ENCODE data around the gene SIRT4. TPM values are rescaled to one million over a fixed set of nuclear protein-coding genes. Genes with fewer than 3 reads are reported as not detected.

SIRT4 gene
- total and polyA plus RNA-seq, 7 experiments from 2014 or later: 1.6 to 6.0 (median 3.3) TPM

DNA sequence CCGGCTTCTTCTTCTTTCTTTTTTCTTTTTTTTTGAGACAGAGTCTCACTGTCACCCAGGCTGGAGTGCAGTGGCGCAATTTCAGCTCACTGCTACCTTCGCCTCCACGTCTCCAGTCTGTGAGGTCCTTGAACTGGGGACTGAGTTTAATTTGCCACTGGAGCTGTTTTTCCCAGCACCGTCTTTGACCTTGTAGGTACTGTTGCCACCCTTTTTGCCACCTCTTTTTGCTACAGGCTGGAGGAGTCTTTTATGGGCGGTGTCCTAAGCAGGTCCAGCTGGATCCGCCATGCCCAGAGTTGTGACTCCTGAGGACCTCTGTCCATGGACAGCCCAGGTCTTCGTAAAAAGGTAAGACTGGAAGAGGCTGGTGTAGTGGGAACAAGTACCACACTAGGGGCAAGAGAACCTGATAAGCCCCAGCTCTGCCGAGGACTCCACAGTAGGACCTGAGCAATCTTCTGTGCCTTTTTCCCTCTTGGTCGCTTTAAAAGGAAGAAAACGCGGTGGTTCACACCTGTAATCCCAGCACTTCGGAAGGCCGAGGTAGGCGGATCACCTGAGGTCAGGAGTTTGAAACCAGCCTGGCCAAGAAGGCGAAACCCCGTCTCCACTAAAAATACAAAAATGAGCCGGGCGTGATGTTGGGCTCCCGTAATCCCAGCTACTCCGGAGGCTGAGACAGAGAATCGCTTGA is 11.4 kb upstream of the SIRT4 start:
- Histone ChIP-seq H3K36me3 (ENCODE audit: control insufficient read depth in 2 of 3, insufficient read depth in 3 of 3, low read length in 3 of 3) (peaks cover 0 to 4% (median 0%) of the 10 kb centered on the region in 3 experiments), H3K4me3 (ENCODE audit: low read length) (peak overlapping the region; percentile 64), H3K4me1 (ENCODE audit: control insufficient read depth in 2 of 2, insufficient read depth in 2 of 2, low read length in 2 of 2) (no peaks in the 10 kb centered on the region), H3K27me3 (ENCODE audit: control insufficient read depth in 2 of 2, insufficient read depth in 2 of 2, low read length in 2 of 2) (no peaks in the 10 kb centered on the region), H3K9me3 (ENCODE audit: control insufficient read depth in 2 of 3, low read length in 3 of 3) (no peaks in the 10 kb centered on the region), H3K27ac (ENCODE audit: low read depth, low read length) (peak overlapping the region; percentile 100)
- peak overlapping the region in 1 of 9 donors; percentile 85 for H3K27ac Mint-ChIP-seq
- intact Hi-C loops (cut with micrococcal nuclease): loop anchor here (1.0 to 5.0 kb wide), 8 partner anchors 25 to 623 kb away; partner anchors contain the start of genes PXN (in 2 of the 2), RPLP0 (in 2 of the 2), PRKAB1 (in 1 of the 2) and RAB35 (in 1 of the 2)
- peaks cover 0 to 22% (median 0%) of the 10 kb centered on the region in 5 donors for H3K27me3 Mint-ChIP-seq
- DNase-seq (peak in 5 of 9 donors; percentile 15 to 53 (median 24)), ATAC-seq (no peak)
- H3K4me3 Mint-ChIP-seq: peak overlapping the region in 2 of 10 donors; percentile 48 to 76
- ChIA-PET CTCF (interaction anchor here (0.6 to 2.8 kb wide), 10 partner anchors 11 to 610 kb away, joined by 3 to 14 read pairs (median 4); partner anchors contain the start of genes RPLP0, SIRT4 and SRSF9), POLR2A (interaction anchor here (0.5 to 9.8 kb wide), 45 partner anchors 9 to 1269 kb away, joined by 3 to 182 read pairs (median 5); partner anchors contain the start of genes BICDL1, C12orf43, COX6A1 and GCN1)
- H3K4me1 Mint-ChIP-seq: peaks cover 0 to 9% (median 4%) of the 10 kb centered on the region in 7 donors
- H3K36me3 Mint-ChIP-seq: no peaks in the 10 kb centered on the region
- H3K9me3 Mint-ChIP-seq: no peaks in the 10 kb centered on the region

DNA sequence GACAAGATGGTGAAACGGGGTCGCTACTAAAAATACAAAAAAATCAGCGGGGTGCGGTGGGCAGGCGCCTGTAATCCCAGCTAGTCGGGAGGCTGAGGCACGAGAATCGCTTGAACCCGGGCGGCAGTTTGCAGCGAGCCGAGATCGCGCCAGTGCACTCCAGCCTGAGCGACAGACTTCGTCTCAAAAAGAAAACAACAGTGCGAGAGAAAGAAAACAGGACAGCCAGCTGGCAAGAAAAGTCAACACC is 9.8 kb upstream of the SIRT4 start:
- Histone ChIP-seq H3K4me1 (ENCODE audit: control insufficient read depth in 2 of 2, insufficient read depth in 2 of 2, low read length in 2 of 2) (no peaks in the 10 kb centered on the region), H3K27me3 (ENCODE audit: control insufficient read depth in 2 of 2, insufficient read depth in 2 of 2, low read length in 2 of 2) (no peaks in the 10 kb centered on the region), H3K9me3 (ENCODE audit: control insufficient read depth in 2 of 3, low read length in 3 of 3) (no peaks in the 10 kb centered on the region), H3K4me3 (ENCODE audit: low read length) (peak overlapping the region; percentile 64), H3K36me3 (ENCODE audit: control insufficient read depth in 2 of 3, insufficient read depth in 3 of 3, low read length in 3 of 3) (peaks cover 0 to 4% (median 0%) of the 10 kb centered on the region in 3 experiments), H3K27ac (ENCODE audit: low read depth, low read length) (peak overlapping the region; percentile 100)
- Mint-ChIP-seq H3K4me1 (peaks cover 0 to 9% (median 4%) of the 10 kb centered on the region in 7 donors), H3K27ac (no peak overlapping the region), H3K27me3 (peaks cover 0 to 15% (median 0%) of the 10 kb centered on the region in 5 donors), H3K4me3 (no peak overlapping the region), H3K9me3 (no peaks in the 10 kb centered on the region), H3K36me3 (no peaks in the 10 kb centered on the region)
- POLR2A ChIA-PET: interaction anchor here (0.6 to 9.8 kb wide), 36 partner anchors 8 to 1509 kb away, joined by 3 to 182 read pairs (median 8); partner anchors contain the start of genes BICDL1, COQ5, COX6A1 and DYNLL1
- intact Hi-C loops (cut with micrococcal nuclease): loop anchor here (1.0 to 5.0 kb wide), 6 partner anchors 32 to 625 kb away; partner anchors contain the start of genes BICDL1 (in 1 of the 2), PRKAB1 (in 1 of the 2) and RAB35 (in 1 of the 2)
- CTCF ChIA-PET: interaction anchor here (1.0 to 2.8 kb wide), 6 partner anchors 10 to 91 kb away, joined by 3 to 14 read pairs (median 4); partner anchors contain the start of genes PXN, RPLP0 and SIRT4
- ATAC-seq (peak; percentile 0), DNase-seq (no peak)

- H3K4me3 Mint-ChIP-seq: no peak within 1 kb of the TSS
- DNase-seq: peak; percentile 51 to 93 (median 89)
- H3K4me3 ChIP-seq (ENCODE audit: low read length): peak within 1 kb of the TSS; percentile 64
- peaks cover 0 to 14% (median 0%) of the 10 kb centered on the region in 5 donors for H3K27me3 Mint-ChIP-seq
- CTCF ChIA-PET: interaction anchor here (0.6 to 2.8 kb wide), 9 partner anchors 9 to 92 kb away, joined by 3 to 14 read pairs (median 3); partner anchors contain the start of genes PXN, RPLP0 and SIRT4
- H3K9me3 Mint-ChIP-seq: no peaks in the 10 kb centered on the region
- ATAC-seq: peak; percentile 58
- H3K36me3 Mint-ChIP-seq: no peaks in the 10 kb centered on the region
- H3K27ac ChIP-seq (ENCODE audit: low read depth, low read length): peak within 1 kb of the TSS; percentile 100
- H3K4me1 ChIP-seq (ENCODE audit: control insufficient read depth in 2 of 2, insufficient read depth in 2 of 2, low read length in 2 of 2): no peaks in the 10 kb centered on the region
- intact Hi-C loops (cut with micrococcal nuclease): loop anchor here (1.0 to 5.0 kb wide), 9 partner anchors 9 to 626 kb away; partner anchors contain the start of genes SIRT4 (in 2 of the 2), BICDL1 (in 1 of the 2), PRKAB1 (in 1 of the 2) and RAB35 (in 1 of the 2)
- POLR2A ChIA-PET: interaction anchor here (0.6 to 9.8 kb wide), 39 partner anchors 7 to 1933 kb away, joined by 3 to 182 read pairs (median 5); partner anchors contain the start of genes BICDL1, COQ5, COX6A1 and DYNLL1
- peak within 1 kb of the TSS in 1 of 9 donors; percentile 62 for H3K27ac Mint-ChIP-seq
- H3K27me3 ChIP-seq (ENCODE audit: control insufficient read depth in 2 of 2, insufficient read depth in 2 of 2, low read length in 2 of 2): no peaks in the 10 kb centered on the region
- H3K36me3 ChIP-seq (ENCODE audit: control insufficient read depth in 2 of 3, insufficient read depth in 3 of 3, low read length in 3 of 3): peaks cover 0 to 4% (median 0%) of the 10 kb centered on the region in 3 experiments
- H3K9me3 ChIP-seq (ENCODE audit: control insufficient read depth in 2 of 3, low read length in 3 of 3): no peaks in the 10 kb centered on the region
- H3K4me1 Mint-ChIP-seq: peaks cover 0 to 9% (median 4%) of the 10 kb centered on the region in 7 donors
Observed at GRCh38 chr12:120292661-120293531, 9.2 kb upstream of the SIRT4 start, which contains the start of gene RNU4-1. TSS of gene RNU4-1 (minus strand) at chr12:120293237.

- H3K36me3 ChIP-seq (ENCODE audit: control insufficient read depth in 2 of 3, insufficient read depth in 3 of 3, low read length in 3 of 3): no peaks in the 10 kb centered on the region
- ChIA-PET POLR2A (interaction anchor here (2.1 to 5.6 kb wide), 2 partner anchors 10 to 23 kb away, joined by 5 to 57 read pairs; partner anchors contain the start of gene SIRT4), CTCF (no interaction called here)
- intact Hi-C loops (cut with micrococcal nuclease): no loop called here
- no peaks in the 10 kb centered on the region for H3K9me3 ChIP-seq (ENCODE audit: control insufficient read depth in 2 of 3, low read length in 3 of 3)
- DNase-seq (no peak), ATAC-seq (no peak)
- peaks cover 0 to 2% (median 0%) of the 10 kb centered on the region in 11 donors for H3K9me3 Mint-ChIP-seq
- no peak overlapping the region for H3K27ac Mint-ChIP-seq
- H3K4me1 Mint-ChIP-seq: peaks cover 4 to 16% (median 14%) of the 10 kb centered on the region in 7 donors
- no peak overlapping the region for H3K4me3 Mint-ChIP-seq
- peaks cover 0 to 4% (median 0%) of the 10 kb centered on the region in 5 donors for H3K27me3 Mint-ChIP-seq
- H3K36me3 Mint-ChIP-seq: peaks cover 0 to 1% (median 0%) of the 10 kb centered on the region in 5 donors
- no peak overlapping the region for H3K27ac ChIP-seq (ENCODE audit: low read depth, low read length)
- no peaks in the 10 kb centered on the region for H3K27me3 ChIP-seq (ENCODE audit: control insufficient read depth in 2 of 2, insufficient read depth in 2 of 2, low read length in 2 of 2)
- peaks cover 5 to 10% of the 10 kb centered on the region in 2 donors for H3K4me1 ChIP-seq (ENCODE audit: control insufficient read depth in 2 of 2, insufficient read depth in 2 of 2, low read length in 2 of 2)
- H3K4me3 ChIP-seq (ENCODE audit: low read length): no peak overlapping the region
Observed at GRCh38 chr12:120314220-120314619, 12.1 kb downstream of the SIRT4 start.

DNA sequence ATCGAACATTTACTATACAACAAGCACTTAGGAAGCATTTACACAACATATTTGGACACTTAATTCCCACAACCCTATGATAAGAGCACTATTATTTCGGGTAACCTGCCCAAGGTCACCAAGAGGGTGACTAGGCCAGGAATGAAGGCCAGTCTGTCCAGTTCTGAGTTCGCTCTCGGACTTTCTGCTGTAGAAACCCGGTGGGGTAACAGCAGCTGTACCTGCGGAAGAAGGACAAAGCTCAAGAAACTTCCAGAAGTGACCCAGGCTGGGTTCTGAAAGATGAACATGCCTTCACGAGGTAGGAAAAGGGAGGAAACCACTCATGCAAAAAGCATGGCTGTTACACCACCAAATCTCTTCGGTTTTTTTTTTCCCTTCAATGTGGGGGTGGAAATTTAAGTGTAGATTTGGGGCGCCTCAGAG is 14.7 kb downstream of the SIRT4 start:
- Histone ChIP-seq H3K27me3 (ENCODE audit: control insufficient read depth in 2 of 2, insufficient read depth in 2 of 2, low read length in 2 of 2) (no peaks in the 10 kb centered on the region), H3K4me1 (ENCODE audit: control insufficient read depth in 2 of 2, insufficient read depth in 2 of 2, low read length in 2 of 2) (peaks cover 5 to 10% of the 10 kb centered on the region in 2 donors), H3K9me3 (ENCODE audit: control insufficient read depth in 2 of 3, low read length in 3 of 3) (no peaks in the 10 kb centered on the region), H3K4me3 (ENCODE audit: low read length) (peak overlapping the region; percentile 81), H3K36me3 (ENCODE audit: control insufficient read depth in 2 of 3, insufficient read depth in 3 of 3, low read length in 3 of 3) (no peaks in the 10 kb centered on the region), H3K27ac (ENCODE audit: low read depth, low read length) (peak overlapping the region; percentile 87)
- H3K9me3 Mint-ChIP-seq: peaks cover 0 to 2% (median 0%) of the 10 kb centered on the region in 11 donors
- peak overlapping the region; percentile 85 to 99 (median 98) for H3K27ac Mint-ChIP-seq
- ATAC-seq: no peak
- H3K36me3 Mint-ChIP-seq: peaks cover 0 to 1% (median 0%) of the 10 kb centered on the region in 5 donors
- ChIA-PET POLR2A (interaction anchor here (0.6 to 5.6 kb wide), 12 partner anchors 9 to 1275 kb away, joined by 3 to 63 read pairs (median 4); partner anchors contain the start of genes POP5, RNU4-1, RNU4-2 and RPLP0), CTCF (interaction anchor here (0.8 to 1.5 kb wide), 4 partner anchors 15 to 89 kb away, joined by 3 to 5 read pairs (median 4); partner anchors contain the start of genes RNU4-1, RNU4-2 and SIRT4)
- peak overlapping the region; percentile 86 to 95 (median 93) for H3K4me3 Mint-ChIP-seq
- H3K27me3 Mint-ChIP-seq: peaks cover 0 to 4% (median 0%) of the 10 kb centered on the region in 5 donors
- DNase-seq: no peak
- intact Hi-C loops (cut with micrococcal nuclease): loop anchor here (1.0 to 5.0 kb wide), 16 partner anchors 8 to 699 kb away; partner anchors contain the start of genes COX6A1 (in 2 of the 2), RNF10 (in 2 of the 2), RNU4-1 (in 2 of the 2) and RPLP0 (in 2 of the 2)
- H3K4me1 Mint-ChIP-seq: peaks cover 4 to 16% (median 14%) of the 10 kb centered on the region in 7 donors

All from naive thymus-derived CD4-positive, alpha-beta T cell (primary cell).